ENCODE data around the gene ATP10A. TPM values are rescaled to one million over a fixed set of nuclear protein-coding genes. Genes with fewer than 3 reads are reported as not detected.

Gene ATP10A
- polyA plus RNA-seq, 1 donor from 2014 or later = not detected

- H3F3A ChIP-seq (ENCODE audit: insufficient read depth, low read length, poor library complexity, severe bottlenecking) = no peaks in the 10 kb centered on the region
- no peaks in the 10 kb centered on the region for H3K9me3 ChIP-seq (ENCODE audit: low read length)
- no peaks in the 10 kb centered on the region for H3K36me3 ChIP-seq (ENCODE audit: insufficient read depth, low read length)
- H3K27me3 ChIP-seq (ENCODE audit: insufficient read depth, low read depth, low read length) = no peaks in the 10 kb centered on the region
- H4K20me1 ChIP-seq (ENCODE audit: insufficient read depth) = no peaks in the 10 kb centered on the region
- H2AFZ ChIP-seq (ENCODE audit: low read depth, low read length) = no peak overlapping the region
- H3K79me2 ChIP-seq (replicated peaks; ENCODE audit: insufficient read depth, low read length) = no peaks in the 10 kb centered on the region
- TF ChIP-seq CTCF (IDR thresholded peaks at IDR 0.05; ENCODE audit: poor library complexity, severe bottlenecking) (no peak), EP300 (conservative IDR thresholded peaks at IDR 0.05; ENCODE audit: poor library complexity, severe bottlenecking) (no peak), TAF1 (IDR thresholded peaks at IDR 0.05; ENCODE audit: low read depth) (no peak), SMC3 (conservative IDR thresholded peaks at IDR 0.05; ENCODE audit: poor library complexity) (no peak), RAD21 (conservative IDR thresholded peaks at IDR 0.05) (no peak), POLR2AphosphoS5 (IDR thresholded peaks at IDR 0.05) (no peak), EZH2 (IDR thresholded peaks at IDR 0.05; ENCODE audit: borderline replicate concordance, insufficient read depth, low read length, poor library complexity, severe bottlenecking) (no peak), MXI1 (conservative IDR thresholded peaks at IDR 0.05; ENCODE audit: poor library complexity, severe bottlenecking) (no peak), REST (IDR thresholded peaks at IDR 0.05; ENCODE audit: borderline replicate concordance) (no peak)
- no peak overlapping the region for H3K4me2 ChIP-seq (ENCODE audit: low read length)
- no peak overlapping the region for H3K4me3 ChIP-seq (ENCODE audit: low read length)
- H3K27ac ChIP-seq (ENCODE audit: low read length) = no peak overlapping the region
- no peak overlapping the region for H3K9ac ChIP-seq (ENCODE audit: low read length)
- no peaks in the 10 kb centered on the region for H3K9me2 ChIP-seq (ENCODE audit: insufficient read depth, low read length)
Measured at GRCh38 chr15:25690673-25691543, 172.2 kb downstream of the ATP10A start.

- Histone ChIP-seq H3K27ac (ENCODE audit: low read length) (no peak overlapping the region), H3K9me2 (ENCODE audit: insufficient read depth, low read length) (no peaks in the 10 kb centered on the region), H3K4me3 (ENCODE audit: low read length) (no peak overlapping the region), H3K27me3 (ENCODE audit: insufficient read depth, low read depth, low read length) (no peaks in the 10 kb centered on the region), H3K4me2 (ENCODE audit: low read length) (no peak overlapping the region), H3K9me3 (ENCODE audit: low read length) (no peaks in the 10 kb centered on the region), H2AFZ (ENCODE audit: low read depth, low read length) (no peak overlapping the region), H3K36me3 (ENCODE audit: insufficient read depth, low read length) (no peaks in the 10 kb centered on the region), H3F3A (ENCODE audit: insufficient read depth, low read length, poor library complexity, severe bottlenecking) (no peaks in the 10 kb centered on the region), H3K9ac (ENCODE audit: low read length) (no peak overlapping the region), H3K79me2 (replicated peaks; ENCODE audit: insufficient read depth, low read length) (no peaks in the 10 kb centered on the region), H4K20me1 (ENCODE audit: insufficient read depth) (no peaks in the 10 kb centered on the region)
- TF ChIP-seq POLR2AphosphoS5 (IDR thresholded peaks at IDR 0.05) (no peak), MXI1 (conservative IDR thresholded peaks at IDR 0.05; ENCODE audit: poor library complexity, severe bottlenecking) (no peak), EZH2 (IDR thresholded peaks at IDR 0.05; ENCODE audit: borderline replicate concordance, insufficient read depth, low read length, poor library complexity, severe bottlenecking) (no peak), CTCF (IDR thresholded peaks at IDR 0.05; ENCODE audit: poor library complexity, severe bottlenecking) (no peak), SMC3 (conservative IDR thresholded peaks at IDR 0.05; ENCODE audit: poor library complexity) (no peak), RAD21 (conservative IDR thresholded peaks at IDR 0.05) (no peak), TAF1 (IDR thresholded peaks at IDR 0.05; ENCODE audit: low read depth) (no peak), REST (IDR thresholded peaks at IDR 0.05; ENCODE audit: borderline replicate concordance) (no peak), EP300 (conservative IDR thresholded peaks at IDR 0.05; ENCODE audit: poor library complexity, severe bottlenecking) (no peak)
Measured at GRCh38 chr15:25689592-25689991, 173.5 kb downstream of the ATP10A start.

Data from neural cell (in vitro differentiated cells).